Cortex of kidney (tissue), 1 donor: ENCODE measurements around the gene TMC3.
"Not testable (repeated sequence)": the region's sequence is repeated elsewhere in the genome, so short reads cannot be mapped to it uniquely, and the experiment has no call there.

Source experiments
- DNase-seq: peaks from one replicate; lab custom pipeline; 2025; lab: John Stamatoyannopoulos, UW

Gene TMC3

GRCh38 chr15:81343371-81343770 lies 30.6 kb downstream of the TMC3 start:
- DNase-seq, result no peak

- no peak for DNase-seq
These were observed 32.7 kb downstream of the TMC3 start for GRCh38 chr15:81341351-81341750.

- DNase-seq, result no peak
These were observed 34.2 kb downstream of the TMC3 start for GRCh38 chr15:81339851-81340250.

GRCh38 chr15:81339321-81339720 lies 34.7 kb downstream of the TMC3 start:
- DNase-seq, result no peak

GRCh38 chr15:81338170-81339007 lies 35.6 kb downstream of the TMC3 start:
- no peak for DNase-seq

GRCh38 chr15:81337713-81338157 lies 36.3 kb downstream of the TMC3 start:
- DNase-seq, result no peak

GRCh38 chr15:81337241-81337640 lies 36.8 kb downstream of the TMC3 start:
- no peak for DNase-seq

GRCh38 chr15:81336568-81336967 lies 37.4 kb downstream of the TMC3 start:
- DNase-seq, result no peak

GRCh38 chr15:81335631-81336030 lies 38.4 kb downstream of the TMC3 start:
- DNase-seq, result no peak

GRCh38 chr15:81334768-81335435 lies 39.1 kb downstream of the TMC3 start:
- DNase-seq, result no peak

- no peak for DNase-seq
These were observed 40.6 kb downstream of the TMC3 start for GRCh38 chr15:81333363-81333762.

- no peak for DNase-seq
These were observed 41.7 kb downstream of the TMC3 start for GRCh38 chr15:81332326-81332725.

GRCh38 chr15:81331600-81331999 lies 42.4 kb downstream of the TMC3 start:
- DNase-seq, result no peak

GRCh38 chr15:81331141-81331540 lies 42.9 kb downstream of the TMC3 start:
- DNase-seq, result not testable (repeated sequence)

GRCh38 chr15:81330366-81331090 lies 43.5 kb downstream of the TMC3 start:
- DNase-seq, result no peak

GRCh38 chr15:81329446-81329845 lies 44.6 kb downstream of the TMC3 start:
- no peak for DNase-seq

GRCh38 chr15:81327516-81327915 lies 46.5 kb downstream of the TMC3 start:
- no peak for DNase-seq

GRCh38 chr15:81326466-81327212 lies 47.4 kb downstream of the TMC3 start:
- no peak for DNase-seq

- DNase-seq, result peak; percentile 68
These were observed 49.8 kb downstream of the TMC3 start, which contains the start of gene STARD5 for GRCh38 chr15:81323944-81324881. STARD5 (minus strand) TSS chr15:81324141; CDS start chr15:81324099, 42 bp downstream.

GRCh38 chr15:81323559-81323943 lies 50.5 kb downstream of the TMC3 start:
- DNase-seq, result no peak
